ENCODE data around the gene TM4SF18. TPM values are rescaled to one million over a fixed set of nuclear protein-coding genes. Genes with fewer than 3 reads are reported as not detected.

Gene TM4SF18
- total RNA-seq = not detected in 2 replicates
- total RNA-seq (2013) = 0.35 TPM
- polyA plus RNA-seq = not detected in 2 replicates
- not detected in 2 replicates for polyA minus RNA-seq

GRCh38 chr3:149333176-149333859 lies at the start of gene TM4SF18:
TSS of gene TM4SF18 (minus strand) at chr3:149333636. CDS start at chr3:149333382, 254 bp downstream.
- ATAC-seq (ENCODE audit: low read depth) = no peak
- no peak within 1 kb of the TSS for H3K27ac Mint-ChIP-seq
- H3K36me3 ChIP-seq (replicated peaks in 1 of 2; ENCODE audit: control extremely low read depth in 1 of 2, control insufficient read depth in 1 of 2, extremely low read depth in 1 of 2, insufficient read depth in 2 of 2, low read length in 1 of 2) = no peaks in the 10 kb centered on the region
- H3K4me1 ChIP-seq (ENCODE audit: control insufficient read depth in 2 of 2, insufficient read depth in 2 of 2, low read length in 2 of 2) = no peaks in the 10 kb centered on the region
- H3K4me3 ChIP-seq (ENCODE audit: control extremely low read depth in 1 of 5, extremely low read depth in 1 of 5, insufficient read depth in 1 of 5, low read depth in 2 of 5, low read length in 4 of 5) = no peak within 1 kb of the TSS
- H3K27me3 ChIP-seq (replicated peaks in 1 of 4; ENCODE audit: control extremely low read depth in 1 of 4, control insufficient read depth in 3 of 4, insufficient read depth in 4 of 4, low read length in 3 of 4) = peaks cover 0 to 3% (median 0%) of the 10 kb centered on the region in 4 experiments
- no peaks in the 10 kb centered on the region for H3K79me2 ChIP-seq (ENCODE audit: control insufficient read depth, insufficient read depth, low read length)
- H2AFZ ChIP-seq (ENCODE audit: insufficient read depth, low read depth, low read length, poor library complexity, severe bottlenecking) = no peak within 1 kb of the TSS
- H3K9me3 Mint-ChIP-seq (ENCODE audit: insufficient read depth) = no peaks in the 10 kb centered on the region
- no peaks in the 10 kb centered on the region for H3K9me3 ChIP-seq (ENCODE audit: control extremely low read depth in 1 of 3, control insufficient read depth in 2 of 3, insufficient read depth in 1 of 3, low read length in 2 of 3)
- H4K20me1 ChIP-seq (ENCODE audit: control insufficient read depth, insufficient read depth, low read length, poor library complexity, severe bottlenecking) = no peaks in the 10 kb centered on the region
- no peak within 1 kb of the TSS for H3K9ac ChIP-seq (ENCODE audit: low read length)
- WGBS (ENCODE audit: insufficient coverage) = 93% methylated on average over 6 of the region's 11 CpGs
- DNase-seq = no peak
- H3K4me1 Mint-ChIP-seq = no peaks in the 10 kb centered on the region
- no peak within 1 kb of the TSS for H3K4me3 Mint-ChIP-seq
- intact Hi-C loops (cut with micrococcal nuclease) = no loop called here
- H3K27me3 Mint-ChIP-seq = no peaks in the 10 kb centered on the region
- ChIA-PET CTCF (interaction anchor here (0.6 to 1.1 kb wide), 3 partner anchors 16 to 1192 kb away, joined by 3 to 4 read pairs (median 3); no protein-coding TSS in a partner anchor), POLR2A (no interaction called here)
- TF ChIP-seq EZH2 (IDR thresholded peaks at IDR 0.05; ENCODE audit: borderline replicate concordance, insufficient read depth, low read depth, low read length, poor library complexity, severe bottlenecking) (no peak), CTCF (IDR thresholded peaks at IDR 0.05) (no peak)
- H3K4me2 ChIP-seq (replicated peaks; ENCODE audit: low read depth, low read length, poor library complexity, severe bottlenecking) = no peak within 1 kb of the TSS
- no peak within 1 kb of the TSS for H3K27ac ChIP-seq (ENCODE audit: low read length in 2 of 2)

- H3K9ac ChIP-seq (ENCODE audit: low read length) = no peak overlapping the region
- intact Hi-C loops (cut with micrococcal nuclease) = no loop called here
- no peaks in the 10 kb centered on the region for H3K36me3 ChIP-seq (replicated peaks in 1 of 2; ENCODE audit: control extremely low read depth in 1 of 2, control insufficient read depth in 1 of 2, extremely low read depth in 1 of 2, insufficient read depth in 2 of 2, low read length in 1 of 2)
- no peak overlapping the region for H3K27ac Mint-ChIP-seq
- no peaks in the 10 kb centered on the region for H3K4me1 Mint-ChIP-seq
- H3K27me3 ChIP-seq (replicated peaks in 1 of 4; ENCODE audit: control extremely low read depth in 1 of 4, control insufficient read depth in 3 of 4, insufficient read depth in 4 of 4, low read length in 3 of 4) = no peaks in the 10 kb centered on the region
- WGBS (ENCODE audit: insufficient coverage) = 98% methylated on average over 5 of the region's 6 CpGs
- H3K4me1 ChIP-seq (ENCODE audit: control insufficient read depth in 2 of 2, insufficient read depth in 2 of 2, low read length in 2 of 2) = no peaks in the 10 kb centered on the region
- no peak overlapping the region for H2AFZ ChIP-seq (ENCODE audit: insufficient read depth, low read depth, low read length, poor library complexity, severe bottlenecking)
- H3K9me3 ChIP-seq (ENCODE audit: control extremely low read depth in 1 of 3, control insufficient read depth in 2 of 3, insufficient read depth in 1 of 3, low read length in 2 of 3) = no peaks in the 10 kb centered on the region
- POLR2A ChIA-PET = no interaction called here
- DNase-seq (no peak), ATAC-seq (ENCODE audit: low read depth) (no peak)
- H3K27me3 Mint-ChIP-seq = no peaks in the 10 kb centered on the region
- CTCF ChIA-PET = no interaction called here
- H3K9me3 Mint-ChIP-seq (ENCODE audit: insufficient read depth) = no peaks in the 10 kb centered on the region
- no peak for TF ChIP-seq EZH2 (IDR thresholded peaks at IDR 0.05; ENCODE audit: borderline replicate concordance, insufficient read depth, low read depth, low read length, poor library complexity, severe bottlenecking)
- no peak for TF ChIP-seq CTCF (IDR thresholded peaks at IDR 0.05)
- no peak overlapping the region for H3K4me3 Mint-ChIP-seq
- H3K4me3 ChIP-seq (ENCODE audit: control extremely low read depth in 1 of 5, extremely low read depth in 1 of 5, insufficient read depth in 1 of 5, low read depth in 2 of 5, low read length in 4 of 5) = no peak overlapping the region
- H4K20me1 ChIP-seq (ENCODE audit: control insufficient read depth, insufficient read depth, low read length, poor library complexity, severe bottlenecking) = no peaks in the 10 kb centered on the region
- H3K4me2 ChIP-seq (replicated peaks; ENCODE audit: low read depth, low read length, poor library complexity, severe bottlenecking) = no peak overlapping the region
- H3K27ac ChIP-seq (ENCODE audit: low read length in 2 of 2) = no peak overlapping the region
- no peaks in the 10 kb centered on the region for H3K79me2 ChIP-seq (ENCODE audit: control insufficient read depth, insufficient read depth, low read length)
Measured at GRCh38 chr3:149382518-149382917, 49.1 kb upstream of the TM4SF18 start.
